ENCODE measurements around the gene RPS16. TPM values are rescaled to one million over a fixed set of nuclear protein-coding genes. Genes with fewer than 3 reads are reported as not detected.

Gene RPS16
- total RNA-seq, 4 donors from 2014 or later = 1,066 to 1,636 (median 1,467) TPM

GRCh38 chr19:39430675-39431593, 4.8 kb downstream of the RPS16 start:
- Histone ChIP-seq H3K4me3 (peak overlapping the region in 1 of 4 donors; percentile 9), H3K27me3 (no peaks in the 10 kb centered on the region), H3K27ac (peak overlapping the region; percentile 65 to 76 (median 69)), H3K4me1 (peaks cover 23 to 25% of the 10 kb centered on the region in 2 donors), H3K9me3 (no peaks in the 10 kb centered on the region), H3K36me3 (peaks cover 4 to 32% of the 10 kb centered on the region in 2 donors)
- intact Hi-C loops (cut with DNase I; ENCODE audit: low total_unique reads) = loop anchor here (5.0 kb wide), 1 partner anchor 39 kb away; the partner anchor contains the start of genes MED29 and PAF1
- ATAC-seq (peak; percentile 42 to 51), DNase-seq (no peak)
- peak; percentile 10 to 37 for TF ChIP-seq POLR2A (IDR thresholded peaks at IDR 0.05)
- TF ChIP-seq, protein P1, sequence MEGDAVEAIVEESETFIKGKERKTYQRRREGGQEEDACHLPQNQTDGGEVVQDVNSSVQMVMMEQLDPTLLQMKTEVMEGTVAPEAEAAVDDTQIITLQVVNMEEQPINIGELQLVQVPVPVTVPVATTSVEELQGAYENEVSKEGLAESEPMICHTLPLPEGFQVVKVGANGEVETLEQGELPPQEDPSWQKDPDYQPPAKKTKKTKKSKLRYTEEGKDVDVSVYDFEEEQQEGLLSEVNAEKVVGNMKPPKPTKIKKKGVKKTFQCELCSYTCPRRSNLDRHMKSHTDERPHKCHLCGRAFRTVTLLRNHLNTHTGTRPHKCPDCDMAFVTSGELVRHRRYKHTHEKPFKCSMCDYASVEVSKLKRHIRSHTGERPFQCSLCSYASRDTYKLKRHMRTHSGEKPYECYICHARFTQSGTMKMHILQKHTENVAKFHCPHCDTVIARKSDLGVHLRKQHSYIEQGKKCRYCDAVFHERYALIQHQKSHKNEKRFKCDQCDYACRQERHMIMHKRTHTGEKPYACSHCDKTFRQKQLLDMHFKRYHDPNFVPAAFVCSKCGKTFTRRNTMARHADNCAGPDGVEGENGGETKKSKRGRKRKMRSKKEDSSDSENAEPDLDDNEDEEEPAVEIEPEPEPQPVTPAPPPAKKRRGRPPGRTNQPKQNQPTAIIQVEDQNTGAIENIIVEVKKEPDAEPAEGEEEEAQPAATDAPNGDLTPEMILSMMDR (IDR thresholded peaks at IDR 0.05 in 4 of 5, conservative IDR thresholded peaks at IDR 0.05 in 1 of 5) = no peak
- in situ Hi-C loops (cut with MboI; ENCODE audit: low sequenced_read_pairs in 4 of 4) = loop anchor here in 2 of 4 donors (25.0 kb wide), 2 partner anchors 106 to 406 kb away; partner anchors contain the start of genes DYRK1B (in 2 of the 2), FBL (in 2 of the 2), EID2 (in 1 of the 2) and EID2B (in 1 of the 2)

DNA sequence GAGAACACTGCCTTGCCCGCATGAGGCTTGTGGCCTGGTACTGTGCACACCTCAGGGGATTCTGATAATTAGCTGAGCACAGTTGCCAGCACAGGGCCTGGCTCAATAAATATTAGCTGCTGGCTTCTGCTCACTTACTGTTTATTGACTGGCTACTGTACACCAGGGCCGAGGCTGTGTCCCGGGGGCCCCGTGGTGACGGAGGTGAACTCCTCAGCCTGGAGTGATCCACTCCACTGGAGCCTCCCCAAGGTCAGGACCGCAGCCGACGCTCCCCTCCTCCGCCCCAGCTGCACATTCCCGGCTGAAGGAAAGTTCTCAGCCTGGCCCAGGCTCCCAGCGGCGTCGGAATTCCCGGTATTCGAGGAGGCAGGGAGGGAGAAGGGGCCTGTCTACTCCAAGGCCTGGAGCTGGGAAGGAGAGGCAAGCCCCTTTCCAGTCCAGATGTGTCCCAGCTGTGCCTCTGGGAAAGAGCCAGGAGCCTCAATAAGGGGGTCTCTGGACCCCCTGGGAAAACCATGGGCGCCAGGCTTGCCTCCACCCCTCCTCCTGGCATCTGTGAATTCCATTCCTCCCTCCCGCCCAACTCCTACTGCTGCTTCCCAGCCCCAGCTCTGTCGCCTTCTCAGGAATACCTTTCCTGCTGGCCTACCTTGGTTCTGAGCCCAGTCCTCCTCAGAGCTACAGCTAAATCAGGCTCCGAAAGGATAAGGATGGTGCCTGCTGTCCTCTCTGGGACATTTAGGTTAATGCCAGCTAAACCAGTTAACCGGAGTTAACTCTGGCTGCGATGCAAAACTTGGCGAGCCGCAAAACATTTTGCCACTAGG, 7.3 kb downstream of the RPS16 start:
- Histone ChIP-seq H3K27me3 (no peaks in the 10 kb centered on the region), H3K9me3 (no peaks in the 10 kb centered on the region), H3K27ac (peak overlapping the region; percentile 33 to 64 (median 55)), H3K4me1 (peaks cover 6 to 11% of the 10 kb centered on the region in 2 donors), H3K36me3 (peaks cover 4 to 21% of the 10 kb centered on the region in 2 donors), H3K4me3 (no peak overlapping the region)
- ATAC-seq = peak; percentile 21 to 51
- DNase-seq = no peak
- in situ Hi-C loops (cut with MboI; ENCODE audit: low sequenced_read_pairs in 4 of 4) = loop anchor here in 2 of 4 donors (25.0 kb wide), 2 partner anchors 109 to 409 kb away; partner anchors contain the start of genes DYRK1B (in 2 of the 2), FBL (in 2 of the 2), EID2 (in 1 of the 2) and EID2B (in 1 of the 2)
- TF ChIP-seq, protein P1 (IDR thresholded peaks at IDR 0.05 in 4 of 5, conservative IDR thresholded peaks at IDR 0.05 in 1 of 5) = no peak
- no peak for TF ChIP-seq POLR2A (IDR thresholded peaks at IDR 0.05)
- intact Hi-C loops (cut with DNase I; ENCODE audit: low total_unique reads) = no loop called here

DNA sequence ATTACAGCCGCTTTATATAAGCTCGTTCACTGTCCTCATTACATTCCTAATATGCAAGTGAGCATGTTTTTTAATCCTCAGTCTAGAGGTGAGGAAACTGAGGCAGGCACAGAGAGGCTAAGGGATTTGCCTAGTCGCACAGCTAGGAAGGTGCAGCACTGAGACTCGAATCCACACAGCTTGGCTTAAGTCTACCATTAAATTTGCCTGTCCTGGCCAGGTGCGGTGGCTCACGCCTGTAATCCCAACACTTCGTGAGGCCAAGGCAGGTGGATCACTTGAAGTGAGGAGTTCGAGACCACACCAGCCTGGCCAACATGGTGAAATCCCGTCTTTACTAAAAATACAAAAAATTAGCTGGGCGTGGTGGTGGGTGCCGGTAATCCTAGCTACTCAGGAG, 8.0 kb downstream of the RPS16 start:
- peaks cover 1 to 13% of the 10 kb centered on the region in 2 donors for H3K36me3 ChIP-seq
- no peak for DNase-seq
- TF ChIP-seq POLR2A (IDR thresholded peaks at IDR 0.05) = no peak
- TF ChIP-seq, protein P1 (IDR thresholded peaks at IDR 0.05 in 4 of 5, conservative IDR thresholded peaks at IDR 0.05 in 1 of 5) = no peak
- no peaks in the 10 kb centered on the region for H3K9me3 ChIP-seq
- no peak overlapping the region for H3K4me3 ChIP-seq
- no peak overlapping the region for H3K27ac ChIP-seq
- intact Hi-C loops (cut with DNase I; ENCODE audit: low total_unique reads) (no loop called here), in situ Hi-C loops (cut with MboI; ENCODE audit: low sequenced_read_pairs in 4 of 4) (loop anchor here in 2 of 4 donors (25.0 kb wide), 2 partner anchors 110 to 410 kb away; partner anchors contain the start of genes DYRK1B (in 2 of the 2), FBL (in 2 of the 2), EID2 (in 1 of the 2) and EID2B (in 1 of the 2))
- no peak for ATAC-seq
- H3K4me1 ChIP-seq = peaks cover 5 to 11% of the 10 kb centered on the region in 2 donors
- H3K27me3 ChIP-seq = no peaks in the 10 kb centered on the region

- DNase-seq = no peak
- TF ChIP-seq, protein P1 (IDR thresholded peaks at IDR 0.05 in 4 of 5, conservative IDR thresholded peaks at IDR 0.05 in 1 of 5) = no peak
- no peak for TF ChIP-seq POLR2A (IDR thresholded peaks at IDR 0.05)
- peaks cover 5 to 11% of the 10 kb centered on the region in 2 donors for H3K4me1 ChIP-seq
- no peaks in the 10 kb centered on the region for H3K36me3 ChIP-seq
- intact Hi-C loops (cut with DNase I; ENCODE audit: low total_unique reads) (no loop called here), in situ Hi-C loops (cut with MboI; ENCODE audit: low sequenced_read_pairs in 4 of 4) (loop anchor here in 2 of 4 donors (25.0 kb wide), 2 partner anchors 111 to 411 kb away; partner anchors contain the start of genes DYRK1B (in 2 of the 2), FBL (in 2 of the 2), EID2 (in 1 of the 2) and EID2B (in 1 of the 2))
- no peak overlapping the region for H3K27ac ChIP-seq
- no peak for ATAC-seq
- no peaks in the 10 kb centered on the region for H3K27me3 ChIP-seq
- H3K9me3 ChIP-seq = no peaks in the 10 kb centered on the region
- H3K4me3 ChIP-seq = no peak overlapping the region
Measured at GRCh38 chr19:39426170-39426569, 9.6 kb downstream of the RPS16 start.

Measured in gastrocnemius medialis (tissue), 4 donors.